GM18526 (cell line): ENCODE results near the gene ADIG.

ENCODE experiments used
- POLR2A ChIP-seq: IDR thresholded peaks from 3 replicates; pipeline ENCODE4 v1.6.1; 2011; ENCODE audit not compliant: insufficient read length; ENCODE audit errors: extremely low read depth

The ADIG gene

GRCh38 chr20:38581013-38581412, at the start of gene ADIG:
TSS of gene ADIG (plus strand) at chr20:38581197. CDS start at chr20:38581251, 54 bp downstream.
- no peak for TF ChIP-seq POLR2A

DNA sequence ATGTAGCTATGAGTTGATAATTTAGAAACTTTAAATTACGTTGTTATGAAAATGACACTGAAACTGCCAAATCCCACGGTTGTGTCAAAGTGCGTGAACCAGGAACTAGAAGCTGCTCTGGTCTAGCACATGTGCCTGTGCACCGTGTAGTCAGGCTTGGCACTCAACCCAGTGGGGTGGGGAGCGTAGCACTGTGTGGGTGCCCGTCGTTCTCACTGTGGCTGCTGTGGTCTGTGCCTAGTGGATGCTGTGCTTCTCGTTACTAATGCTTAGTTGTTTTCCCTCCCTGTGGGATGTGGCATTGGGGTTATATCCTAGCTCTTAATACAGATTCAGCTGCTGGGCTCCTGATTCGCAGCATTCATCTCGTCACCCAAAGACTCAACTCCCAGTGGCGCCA, 46.2 kb upstream of the ADIG start:
- TF ChIP-seq POLR2A: no peak

DNA sequence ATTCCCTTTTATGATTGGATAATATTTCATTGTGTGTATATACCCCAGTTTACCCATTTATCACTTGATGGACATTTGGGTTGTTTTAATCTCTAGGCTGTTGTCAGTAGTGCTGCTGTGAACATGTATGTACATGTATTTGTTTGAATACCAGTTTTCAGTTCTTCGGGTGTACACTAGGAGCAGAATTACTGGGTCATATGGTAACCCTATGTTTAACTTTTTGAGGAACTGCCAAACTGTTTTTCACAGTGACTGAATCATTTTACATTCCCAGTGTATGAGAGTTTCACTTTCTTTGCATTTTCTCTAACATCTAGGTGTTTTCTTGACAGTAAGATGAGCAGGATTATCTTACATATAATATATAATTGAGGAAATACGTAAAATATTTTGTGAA, 44.7 kb upstream of the ADIG start:
- TF ChIP-seq POLR2A: no peak

DNA sequence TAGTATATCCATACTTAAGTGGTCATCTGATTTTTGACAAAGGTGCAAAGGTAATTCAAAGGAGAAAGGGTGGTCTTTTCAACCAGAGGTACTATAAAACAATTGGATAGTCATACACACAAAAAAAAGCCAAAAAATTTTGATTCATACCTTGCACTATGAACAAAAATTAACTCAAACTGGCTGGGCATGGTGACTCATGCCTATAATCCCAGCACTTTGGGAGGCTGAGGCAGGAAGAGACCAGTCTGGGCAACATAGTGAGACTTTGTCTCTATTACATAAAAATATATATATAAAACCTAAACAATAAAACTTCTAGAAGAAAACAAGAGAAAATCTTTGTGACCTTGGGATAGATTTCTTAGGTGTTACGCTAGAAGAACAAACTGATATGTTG, 43.8 kb upstream of the ADIG start:
- TF ChIP-seq POLR2A: no peak

DNA sequence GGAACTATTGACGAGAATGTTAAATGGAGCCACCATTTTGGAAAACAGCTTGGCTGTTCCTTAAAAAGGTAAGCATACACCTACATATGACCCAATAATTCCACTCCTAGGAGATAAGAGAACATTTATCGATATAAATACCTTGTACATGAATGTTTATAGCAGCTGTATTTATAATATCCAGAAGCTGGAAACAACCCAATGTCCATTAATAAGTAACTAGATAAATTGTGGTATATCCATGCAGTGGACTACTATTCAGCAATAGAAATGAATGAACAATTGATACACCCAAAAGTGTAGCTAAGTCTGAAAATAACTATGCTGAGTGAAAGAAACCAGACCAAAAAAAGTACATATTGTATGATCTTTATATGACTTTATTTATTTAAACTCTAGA, 42.2 kb upstream of the ADIG start:
- TF ChIP-seq POLR2A: no peak

DNA sequence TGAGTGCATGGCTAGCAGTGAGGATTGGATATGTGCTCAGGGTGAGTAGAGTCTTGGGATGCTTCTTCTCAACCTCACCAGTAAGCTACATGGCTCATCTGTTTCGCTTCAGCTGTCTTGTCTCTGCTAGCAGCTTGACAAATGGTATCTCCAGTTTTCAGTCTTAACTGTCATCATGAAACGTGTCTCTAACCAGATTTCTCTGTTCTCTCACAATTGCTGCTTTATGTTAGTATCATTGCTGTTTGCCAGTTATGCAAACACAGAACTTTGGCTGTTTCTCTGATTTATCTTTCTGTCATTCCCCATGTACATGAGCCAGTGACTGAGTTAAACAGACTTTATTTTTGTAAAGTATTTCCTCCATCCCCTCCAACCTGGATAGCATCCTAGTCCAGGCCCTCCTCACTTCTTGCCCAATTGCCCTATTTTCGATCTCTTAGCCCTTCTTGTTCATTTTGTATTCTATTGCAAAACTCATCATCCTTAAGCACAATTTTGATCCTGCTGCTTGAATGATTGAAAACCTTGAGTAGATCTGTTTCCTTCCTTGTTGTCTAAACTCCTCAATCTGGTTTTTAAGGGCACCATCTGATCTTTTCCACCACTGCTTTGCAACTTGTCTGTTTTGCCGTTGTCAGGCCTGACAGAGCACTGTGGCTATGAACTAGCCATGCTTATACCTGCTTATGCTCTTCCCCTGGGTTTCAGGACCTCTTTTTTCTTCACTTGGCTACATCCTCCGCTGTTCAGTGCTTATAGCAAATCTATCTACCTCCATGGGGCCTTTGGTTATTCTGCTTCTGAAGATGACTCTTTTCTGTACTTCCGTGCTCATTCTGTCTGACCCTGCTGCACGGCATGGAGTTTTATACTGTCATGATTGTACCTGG, 37.7 kb upstream of the ADIG start:
- no peak for TF ChIP-seq POLR2A

DNA sequence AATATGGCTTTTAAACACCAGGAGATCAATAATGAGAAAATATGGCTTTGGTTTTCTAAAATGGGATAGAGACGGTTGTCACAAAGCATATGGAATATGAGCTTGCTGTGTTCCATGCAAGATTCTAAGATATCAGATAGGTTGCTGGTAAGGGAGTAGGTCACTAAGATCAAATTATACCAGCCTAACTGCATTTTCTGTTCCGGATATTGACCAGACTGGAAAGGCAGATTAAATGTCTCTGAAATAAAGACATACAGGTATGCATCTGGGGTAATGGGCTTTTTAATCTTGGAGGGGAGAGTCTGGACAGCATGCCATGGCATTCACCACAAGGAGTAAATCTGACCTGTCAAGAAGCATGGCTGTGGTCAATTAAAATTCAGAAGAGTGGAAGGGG, 35.2 kb upstream of the ADIG start:
- TF ChIP-seq POLR2A: no peak

DNA sequence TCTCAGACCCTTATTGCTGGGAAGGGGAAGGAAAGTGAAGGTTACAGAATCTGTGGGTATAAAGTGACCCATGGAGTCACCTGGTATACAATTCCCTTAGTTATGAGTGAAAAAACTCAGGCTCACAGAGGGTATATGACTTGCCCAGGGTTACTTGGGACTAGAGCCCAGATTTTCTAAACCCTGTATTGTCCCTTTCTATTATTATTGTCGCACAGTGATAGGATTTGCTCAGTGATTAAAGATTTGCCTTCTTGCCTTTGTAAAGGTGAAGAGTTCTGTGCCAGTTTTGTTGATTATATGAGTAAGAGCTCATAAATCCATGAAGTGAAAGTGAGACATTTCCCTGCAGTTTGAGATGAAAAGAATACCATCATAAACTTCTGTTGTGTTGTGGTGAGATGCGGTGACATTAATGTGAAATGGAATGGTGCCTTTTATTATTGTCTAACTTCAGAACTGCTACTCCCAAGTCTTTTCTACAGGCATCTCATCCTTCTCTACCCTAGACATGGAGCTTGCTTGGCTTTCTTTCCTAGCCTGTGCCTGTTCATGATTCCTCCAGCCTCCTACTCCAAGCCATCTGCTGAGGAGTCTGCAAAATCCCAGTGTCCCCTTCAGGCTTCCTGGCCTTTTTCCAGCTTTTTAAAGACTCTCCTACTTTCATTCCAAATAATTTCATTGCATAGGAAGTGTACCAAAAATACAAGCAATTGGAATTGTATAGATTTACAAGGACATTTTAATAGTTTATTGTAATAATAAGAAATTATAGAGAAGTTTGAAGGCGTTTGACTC, 33.5 kb upstream of the ADIG start:
- no peak for TF ChIP-seq POLR2A

- no peak for TF ChIP-seq POLR2A
Measured at GRCh38 chr20:38548356-38549083, 32.5 kb upstream of the ADIG start.

DNA sequence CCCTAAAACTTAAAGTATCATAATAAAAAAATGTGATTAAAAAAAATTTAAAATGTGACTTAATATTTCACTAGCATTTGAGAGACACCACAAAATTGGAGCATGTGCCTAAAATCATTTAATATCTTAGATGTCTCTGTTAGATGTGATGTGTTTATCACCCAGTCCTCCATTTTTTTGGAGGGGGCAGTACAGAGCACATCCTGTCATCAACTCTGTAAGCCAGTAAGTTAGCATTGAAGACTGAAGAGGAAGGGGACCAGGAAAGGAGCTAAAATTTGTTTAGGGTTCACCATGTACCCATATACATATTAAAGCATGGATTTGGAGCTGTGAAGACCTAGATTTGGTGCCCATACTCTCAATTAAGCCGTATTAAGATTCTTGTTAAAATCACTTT, 30.7 kb upstream of the ADIG start:
- TF ChIP-seq POLR2A: no peak

GRCh38 chr20:38551056-38551626, 29.9 kb upstream of the ADIG start:
- TF ChIP-seq POLR2A: no peak

DNA sequence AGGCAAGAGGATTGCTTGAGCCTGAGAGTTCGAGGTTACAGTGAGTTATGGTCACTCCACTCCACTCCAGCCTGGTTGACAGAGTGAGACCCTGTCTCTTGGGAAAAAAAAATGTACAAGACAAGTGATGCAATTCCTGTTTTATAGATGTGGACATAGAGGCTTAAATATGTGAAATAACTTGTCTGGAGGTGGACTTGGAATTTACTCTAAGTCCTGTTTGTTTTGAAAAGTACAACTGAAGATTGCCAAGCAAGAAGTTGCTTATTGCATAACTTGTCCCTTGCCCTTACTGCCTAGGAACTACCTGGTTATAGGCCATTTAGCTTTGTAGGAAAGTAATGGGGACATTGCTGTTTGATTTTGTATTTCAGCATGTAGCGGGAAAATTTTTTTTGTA, 26.0 kb upstream of the ADIG start:
- TF ChIP-seq POLR2A: no peak

DNA sequence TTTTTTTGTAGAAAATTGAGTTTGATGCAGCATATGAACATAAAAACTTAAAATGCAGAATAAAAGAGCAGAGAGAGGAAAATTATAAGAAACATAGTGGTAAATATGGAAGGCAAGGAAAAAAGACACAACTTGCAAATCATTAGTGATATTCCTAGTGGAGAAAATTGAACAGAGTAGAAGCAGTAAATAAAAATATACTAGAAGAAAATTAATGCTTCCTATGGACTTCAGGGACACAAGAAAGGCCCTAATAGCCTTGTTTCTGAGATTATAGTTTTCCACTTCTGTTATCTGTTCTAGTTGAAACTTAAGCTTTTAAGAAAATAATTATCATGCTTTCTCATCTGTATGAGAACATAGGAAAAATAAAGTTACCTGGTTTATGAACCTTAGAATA, 25.6 kb upstream of the ADIG start:
- no peak for TF ChIP-seq POLR2A

- no peak for TF ChIP-seq POLR2A
Measured at GRCh38 chr20:38557174-38557573, 23.8 kb upstream of the ADIG start.
